ENCODE measurements around the gene SECISBP2L.
"Not testable (repeated sequence)": the region's sequence is repeated elsewhere in the genome, so short reads cannot be mapped to it uniquely, and the experiment has no call there.

The SECISBP2L gene

DNA sequence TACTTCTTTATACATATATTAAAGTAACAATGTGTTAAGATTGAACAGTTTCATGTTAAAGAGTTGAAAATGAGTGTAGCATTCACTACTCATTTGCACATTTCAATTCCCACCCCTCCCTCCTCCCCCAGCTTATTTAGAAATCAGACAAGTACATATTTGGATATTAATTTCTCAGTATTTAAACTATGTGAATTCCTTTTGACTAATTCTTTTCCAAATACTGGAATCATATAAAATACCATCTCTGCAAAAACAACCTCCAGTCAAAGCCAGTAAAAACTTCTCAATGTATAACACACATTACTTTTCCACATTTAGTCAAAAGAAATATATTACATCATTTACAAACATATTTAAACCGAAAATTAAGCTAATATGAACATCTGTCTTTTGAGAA is 57.1 kb downstream of the SECISBP2L start:
- H3K9me3 Mint-ChIP-seq: no peaks in the 10 kb centered on the region
- H3K36me3 Mint-ChIP-seq: peaks cover 28% of the 10 kb centered on the region
- H3K27ac Mint-ChIP-seq: no peak overlapping the region
- no peaks in the 10 kb centered on the region for H3K27me3 Mint-ChIP-seq
- H3K4me3 Mint-ChIP-seq: no peak overlapping the region
- peaks cover 11% of the 10 kb centered on the region for H3K4me1 Mint-ChIP-seq
- ATAC-seq: no peak

DNA sequence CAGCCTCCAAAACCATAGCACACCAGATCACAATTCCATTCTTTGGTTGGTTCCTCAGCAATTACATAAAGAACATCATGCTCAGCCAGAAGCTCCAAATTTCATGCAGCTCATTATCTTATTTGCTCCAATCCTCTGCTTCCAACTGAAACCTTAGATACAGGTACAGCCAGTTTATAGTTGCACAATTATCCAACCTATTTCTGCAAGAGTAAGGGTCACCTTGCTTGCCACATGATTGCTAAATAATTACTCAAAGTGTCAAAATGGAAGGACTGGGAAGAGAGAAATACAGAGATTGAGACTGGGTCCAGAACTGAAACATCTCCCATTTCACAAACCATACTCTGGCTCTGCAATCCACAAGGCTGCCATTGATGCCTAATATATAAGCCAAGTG is 59.1 kb downstream of the SECISBP2L start:
- no peak for ATAC-seq

DNA sequence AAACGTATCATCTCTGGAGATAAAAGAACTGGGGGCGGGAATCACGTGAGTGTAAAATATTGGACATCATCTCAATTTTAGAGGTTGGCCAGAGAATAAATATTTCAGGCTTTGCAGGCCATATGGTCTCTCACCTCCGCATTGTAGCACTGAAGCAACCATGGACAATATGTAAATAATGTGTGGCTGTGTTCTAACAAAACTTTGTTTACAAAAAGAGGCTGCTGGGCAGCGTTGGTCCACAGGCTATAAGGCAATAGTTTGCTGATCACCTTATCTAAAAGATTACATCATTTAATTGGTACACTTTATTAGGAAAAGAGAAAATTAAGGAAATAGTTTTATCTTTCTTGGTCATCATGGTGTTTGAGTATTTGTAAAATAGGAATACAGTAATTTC is 60.0 kb downstream of the SECISBP2L start:
- Mint-ChIP-seq H3K27me3 (no peaks in the 10 kb centered on the region), H3K27ac (no peak overlapping the region), H3K4me1 (no peaks in the 10 kb centered on the region), H3K36me3 (peaks cover 7% of the 10 kb centered on the region), H3K9me3 (no peaks in the 10 kb centered on the region), H3K4me3 (no peak overlapping the region)
- no peak for ATAC-seq

More for the DNA sequence above, 59.1 kb downstream of the SECISBP2L start:
- Mint-ChIP-seq H3K36me3 (peaks cover 11% of the 10 kb centered on the region), H3K4me1 (peaks cover under 1% of the 10 kb centered on the region), H3K9me3 (no peaks in the 10 kb centered on the region), H3K4me3 (no peak overlapping the region), H3K27me3 (no peaks in the 10 kb centered on the region), H3K27ac (no peak overlapping the region)

DNA sequence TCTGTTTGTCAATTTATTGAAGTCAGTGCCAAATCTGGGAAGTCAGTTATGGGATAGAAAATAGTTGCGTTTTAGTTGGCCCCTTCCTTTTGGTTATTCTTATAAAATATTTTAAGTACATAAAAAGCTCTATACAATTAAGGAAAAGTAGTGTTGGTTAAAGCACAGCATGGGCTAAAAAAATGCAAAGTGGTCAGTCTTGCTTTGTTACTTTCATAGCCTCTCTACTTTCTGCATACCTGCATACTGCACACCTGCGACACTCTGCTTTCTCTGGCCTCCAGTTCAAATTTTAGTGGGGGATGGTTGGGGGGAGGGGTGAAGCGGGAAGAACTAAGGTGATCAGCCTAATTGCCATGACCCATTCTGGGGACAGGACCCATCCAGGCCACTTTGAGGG is 60.7 kb downstream of the SECISBP2L start:
- no peak overlapping the region for H3K27ac Mint-ChIP-seq
- H3K4me3 Mint-ChIP-seq: no peak overlapping the region
- H3K4me1 Mint-ChIP-seq: no peaks in the 10 kb centered on the region
- H3K36me3 Mint-ChIP-seq: peaks cover 4% of the 10 kb centered on the region
- no peaks in the 10 kb centered on the region for H3K9me3 Mint-ChIP-seq
- no peak for ATAC-seq
- H3K27me3 Mint-ChIP-seq: no peaks in the 10 kb centered on the region

DNA sequence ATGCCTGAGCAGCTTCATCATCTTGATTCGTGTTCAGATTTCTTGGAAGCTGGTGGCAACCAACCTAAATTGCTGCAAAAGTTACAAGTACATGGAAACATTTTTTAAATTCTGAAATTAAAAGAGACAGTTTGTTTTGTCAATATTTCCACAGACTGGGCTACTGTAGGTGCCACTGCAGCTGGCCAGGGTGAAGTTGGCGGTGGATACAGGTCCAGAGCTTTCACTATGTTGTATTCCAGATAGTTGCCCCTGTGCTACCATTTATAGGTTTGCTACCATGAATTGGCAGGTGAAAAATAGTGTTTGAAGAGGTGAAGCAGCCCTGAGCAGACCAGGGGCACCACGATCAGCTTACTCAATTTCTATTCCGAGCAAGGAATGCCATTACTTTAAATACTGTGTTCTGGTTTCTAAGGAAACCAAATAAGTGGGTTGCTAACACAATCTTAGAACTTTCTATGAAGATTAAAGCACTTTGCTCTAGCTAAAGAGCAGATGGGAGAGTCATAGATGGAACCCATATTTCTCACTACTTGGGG is 61.4 kb downstream of the SECISBP2L start:
- H3K36me3 Mint-ChIP-seq: no peaks in the 10 kb centered on the region
- H3K9me3 Mint-ChIP-seq: no peaks in the 10 kb centered on the region
- H3K4me3 Mint-ChIP-seq: no peak overlapping the region
- peaks cover 6% of the 10 kb centered on the region for H3K27me3 Mint-ChIP-seq
- H3K27ac Mint-ChIP-seq: no peak overlapping the region
- H3K4me1 Mint-ChIP-seq: no peaks in the 10 kb centered on the region
- no peak for ATAC-seq

DNA sequence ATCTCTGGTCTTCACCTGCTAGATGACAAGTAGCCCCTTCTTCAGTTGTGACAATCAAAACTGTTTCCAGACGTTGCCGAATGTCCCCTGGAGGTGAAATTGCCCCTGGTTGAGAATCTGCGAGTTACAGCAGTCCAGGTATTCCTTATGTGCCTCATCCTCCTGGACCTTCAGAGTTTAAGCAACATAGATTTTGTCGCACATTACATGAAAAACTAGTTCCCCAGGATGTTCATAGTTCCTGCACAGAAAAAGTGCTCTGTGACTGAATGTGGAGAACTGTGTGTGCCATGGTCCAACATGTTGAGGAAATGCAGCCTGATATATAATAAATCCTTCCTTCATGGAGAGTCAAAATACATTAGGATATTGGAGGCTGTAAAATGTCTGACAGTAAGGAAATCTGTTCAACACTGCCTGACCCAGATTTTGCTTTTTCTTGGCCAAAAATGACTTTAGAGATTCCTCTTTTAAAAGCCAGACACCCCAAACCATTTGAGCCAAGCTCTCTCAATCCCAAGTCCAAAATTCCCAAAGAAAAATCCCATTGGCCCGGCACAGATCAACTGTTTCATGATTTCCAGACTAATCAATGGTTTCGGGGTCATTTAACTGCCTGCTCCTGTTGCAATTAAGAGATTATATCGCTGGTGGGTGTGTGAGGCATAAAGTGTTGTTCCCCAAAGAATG is 62.1 kb downstream of the SECISBP2L start:
- no peak overlapping the region for H3K4me3 Mint-ChIP-seq

DNA sequence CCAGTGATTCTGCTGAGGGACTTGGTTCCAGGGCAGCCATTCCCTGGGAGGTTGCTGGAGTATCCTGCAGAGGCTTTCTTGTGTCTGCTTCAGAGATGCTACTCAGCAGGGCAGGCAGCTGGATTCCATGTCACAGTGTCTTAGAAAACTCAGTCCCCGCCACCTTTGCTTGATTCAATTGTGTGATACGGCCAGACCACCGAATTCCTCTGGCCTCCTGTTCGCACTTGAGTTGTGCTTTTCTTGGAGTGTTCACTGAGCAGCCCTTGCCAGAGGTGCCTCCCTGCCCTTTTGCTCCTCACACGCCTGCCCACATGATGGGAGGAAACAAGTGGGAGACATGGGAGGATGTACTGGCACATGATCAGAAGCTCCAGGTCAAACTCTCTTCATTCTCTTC is 62.9 kb downstream of the SECISBP2L start:
- H3K9me3 Mint-ChIP-seq: no peaks in the 10 kb centered on the region
- H3K4me3 Mint-ChIP-seq: no peak overlapping the region
- H3K27ac Mint-ChIP-seq: no peak overlapping the region
- peaks cover 9% of the 10 kb centered on the region for H3K27me3 Mint-ChIP-seq
- ATAC-seq: no peak
- no peaks in the 10 kb centered on the region for H3K4me1 Mint-ChIP-seq
- H3K36me3 Mint-ChIP-seq: no peaks in the 10 kb centered on the region

More for the DNA sequence above, 62.1 kb downstream of the SECISBP2L start:
- ATAC-seq: no peak
- H3K4me1 Mint-ChIP-seq: no peaks in the 10 kb centered on the region
- H3K27me3 Mint-ChIP-seq: peaks cover 9% of the 10 kb centered on the region
- H3K36me3 Mint-ChIP-seq: no peaks in the 10 kb centered on the region
- H3K27ac Mint-ChIP-seq: no peak overlapping the region
- H3K9me3 Mint-ChIP-seq: no peaks in the 10 kb centered on the region

DNA sequence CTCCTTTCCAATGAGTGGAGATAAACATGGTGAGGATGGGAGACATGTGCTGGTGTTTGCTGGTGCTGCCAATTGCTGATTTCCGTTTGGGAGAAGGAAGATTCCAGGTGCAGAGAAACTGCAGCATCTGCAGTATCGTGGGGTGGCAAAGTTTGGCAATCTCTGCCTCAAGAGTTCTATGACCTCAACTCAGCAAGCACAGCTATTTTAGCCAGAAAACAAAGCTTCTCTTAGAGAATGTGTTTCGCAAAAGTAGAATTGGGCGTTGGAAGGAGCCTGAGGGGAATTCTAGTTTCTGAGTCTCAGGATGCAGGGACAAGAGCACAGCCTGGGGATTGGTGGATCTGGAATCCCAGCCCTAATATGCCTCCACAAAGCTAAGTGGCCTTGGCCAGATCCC is 64.3 kb downstream of the SECISBP2L start:
- H3K27me3 Mint-ChIP-seq: peaks cover 9% of the 10 kb centered on the region
- no peak overlapping the region for H3K4me3 Mint-ChIP-seq
- no peak overlapping the region for H3K27ac Mint-ChIP-seq
- no peaks in the 10 kb centered on the region for H3K9me3 Mint-ChIP-seq
- no peaks in the 10 kb centered on the region for H3K4me1 Mint-ChIP-seq
- no peaks in the 10 kb centered on the region for H3K36me3 Mint-ChIP-seq
- no peak for ATAC-seq

DNA sequence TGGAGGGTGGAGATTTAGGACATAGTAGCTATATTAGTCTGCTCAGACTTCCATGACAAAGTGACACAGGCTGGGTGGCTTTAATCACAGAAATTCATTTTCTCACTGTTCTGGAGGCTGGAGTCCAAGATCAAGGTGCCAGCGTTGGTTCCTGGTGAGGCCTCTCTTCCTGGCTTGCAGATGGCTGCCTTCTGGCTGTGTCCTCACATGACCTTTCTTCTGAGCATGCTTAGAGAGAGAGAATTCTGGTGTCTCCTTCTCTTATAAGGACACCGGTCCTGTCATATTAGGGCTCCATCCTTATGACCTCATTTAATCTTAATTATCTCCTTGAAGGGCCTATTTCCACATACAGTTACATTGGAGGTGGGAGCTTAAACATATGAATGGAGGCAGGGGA is 67.6 kb downstream of the SECISBP2L start:
- Mint-ChIP-seq H3K4me3 (no peak overlapping the region), H3K27me3 (peaks cover 35% of the 10 kb centered on the region), H3K4me1 (no peaks in the 10 kb centered on the region), H3K9me3 (no peaks in the 10 kb centered on the region), H3K36me3 (no peaks in the 10 kb centered on the region), H3K27ac (no peak overlapping the region)
- ATAC-seq: no peak

DNA sequence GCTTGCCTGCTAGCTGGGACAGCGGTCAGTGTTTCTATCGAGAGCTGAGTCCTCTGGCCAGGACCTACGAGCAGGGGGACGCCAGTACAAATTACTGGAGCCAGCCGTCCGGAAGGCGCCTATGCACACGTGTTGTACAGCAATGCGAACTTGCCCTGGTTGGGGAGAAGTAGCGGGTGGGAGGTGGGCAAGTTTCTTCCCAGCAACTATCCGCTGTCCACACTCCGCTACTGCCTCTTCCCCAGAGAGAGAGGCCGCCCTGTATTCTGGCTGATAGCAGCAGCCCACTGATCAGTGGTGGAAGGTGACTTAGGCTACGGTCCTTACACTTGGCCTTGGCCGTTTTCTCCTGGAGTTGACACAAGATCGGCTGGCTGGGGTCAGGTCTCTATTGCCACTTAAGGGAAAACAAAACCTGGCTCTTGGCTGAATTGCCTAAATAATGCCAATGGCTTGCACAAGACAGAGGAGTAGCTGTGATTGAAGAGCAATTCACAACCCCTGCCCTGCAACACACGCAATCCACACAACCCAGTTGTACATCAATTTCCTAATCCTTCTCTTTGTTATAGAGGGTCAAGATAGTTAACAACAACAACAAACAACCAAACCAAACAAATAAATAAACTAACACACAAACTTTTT is 69.7 kb downstream of the SECISBP2L start:
- H3K27ac Mint-ChIP-seq: no peak overlapping the region
- H3K4me1 Mint-ChIP-seq: no peaks in the 10 kb centered on the region
- no peak overlapping the region for H3K4me3 Mint-ChIP-seq
- no peak for ATAC-seq
- H3K27me3 Mint-ChIP-seq: peaks cover 49% of the 10 kb centered on the region
- H3K9me3 Mint-ChIP-seq: no peaks in the 10 kb centered on the region
- no peaks in the 10 kb centered on the region for H3K36me3 Mint-ChIP-seq

DNA sequence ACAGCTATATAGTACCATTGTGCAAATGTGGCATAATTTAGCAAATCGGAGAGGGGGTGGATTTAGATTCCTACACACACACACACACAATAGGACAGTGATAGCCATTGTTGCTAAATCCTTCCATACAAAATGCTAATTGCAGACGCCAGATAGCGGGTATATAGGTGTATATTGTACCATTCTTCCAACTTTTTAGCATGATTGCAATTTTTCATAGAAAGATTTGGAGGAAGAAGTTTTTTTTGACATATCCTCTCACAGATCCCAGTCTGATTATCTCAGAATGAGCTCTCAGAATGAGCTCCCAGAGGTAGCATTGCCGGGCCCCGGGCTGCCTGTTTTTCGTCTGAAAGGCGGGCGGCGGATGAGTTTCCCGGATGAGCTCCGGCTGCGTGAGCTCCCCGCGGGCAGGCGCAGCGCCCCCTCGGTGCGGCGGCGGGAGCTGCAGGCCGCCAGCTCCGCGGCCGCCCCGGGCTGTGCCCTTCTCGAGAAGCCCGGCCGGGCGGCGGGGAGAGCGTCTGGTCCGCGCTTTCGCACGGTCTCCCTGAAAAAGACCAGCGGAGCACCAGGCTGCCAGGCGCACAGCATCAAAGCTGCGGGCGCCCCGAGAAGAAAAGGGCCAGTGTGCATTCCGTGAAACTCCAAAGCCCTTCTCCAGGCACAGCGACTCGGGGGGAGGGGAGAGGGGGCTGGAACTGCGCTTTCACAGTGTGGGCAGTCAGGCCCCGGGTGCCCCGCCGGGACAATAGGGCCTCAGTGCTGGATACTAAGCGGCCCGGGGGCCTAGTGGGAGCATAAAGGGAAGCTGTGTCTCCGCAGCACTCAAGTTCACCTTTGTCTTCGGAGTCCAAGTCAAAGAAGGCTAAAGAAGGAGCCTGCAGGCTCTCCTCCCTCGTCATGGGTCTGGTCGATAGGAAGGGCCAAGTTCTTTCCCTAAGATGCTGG is 70.5 kb downstream of the SECISBP2L start:
- H3K4me3 Mint-ChIP-seq: peak overlapping the region; percentile 29
- peak; percentile 91 for ATAC-seq

DNA sequence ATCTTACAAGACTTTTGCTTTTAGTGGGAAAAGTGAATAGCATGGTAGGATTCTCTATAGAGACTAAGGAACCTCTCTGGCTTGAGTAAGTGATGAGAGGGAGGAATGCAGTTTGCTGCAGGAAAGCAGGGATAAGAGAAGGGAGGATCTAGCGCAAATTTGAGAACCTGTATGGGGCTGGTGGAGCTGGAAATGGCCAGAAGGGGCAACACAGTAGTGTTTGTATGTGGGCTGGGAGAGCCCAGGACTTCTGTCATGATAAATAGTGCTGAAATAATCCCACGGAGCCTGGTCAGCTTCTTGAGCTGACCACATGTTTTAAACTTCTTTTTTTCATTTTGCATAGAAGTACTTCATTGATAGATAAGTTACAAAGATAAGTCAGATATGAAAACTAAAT is 71.4 kb downstream of the SECISBP2L start:
- H3K9me3 Mint-ChIP-seq: no peaks in the 10 kb centered on the region
- H3K36me3 Mint-ChIP-seq: no peaks in the 10 kb centered on the region
- no peak overlapping the region for H3K4me3 Mint-ChIP-seq
- H3K27ac Mint-ChIP-seq: no peak overlapping the region
- ATAC-seq: no peak
- H3K4me1 Mint-ChIP-seq: no peaks in the 10 kb centered on the region
- peaks cover 47% of the 10 kb centered on the region for H3K27me3 Mint-ChIP-seq

More for the DNA sequence above, 70.5 kb downstream of the SECISBP2L start:
- Mint-ChIP-seq H3K4me1 (no peaks in the 10 kb centered on the region), H3K27me3 (peaks cover 53% of the 10 kb centered on the region), H3K9me3 (no peaks in the 10 kb centered on the region), H3K36me3 (no peaks in the 10 kb centered on the region), H3K27ac (no peak overlapping the region)

DNA sequence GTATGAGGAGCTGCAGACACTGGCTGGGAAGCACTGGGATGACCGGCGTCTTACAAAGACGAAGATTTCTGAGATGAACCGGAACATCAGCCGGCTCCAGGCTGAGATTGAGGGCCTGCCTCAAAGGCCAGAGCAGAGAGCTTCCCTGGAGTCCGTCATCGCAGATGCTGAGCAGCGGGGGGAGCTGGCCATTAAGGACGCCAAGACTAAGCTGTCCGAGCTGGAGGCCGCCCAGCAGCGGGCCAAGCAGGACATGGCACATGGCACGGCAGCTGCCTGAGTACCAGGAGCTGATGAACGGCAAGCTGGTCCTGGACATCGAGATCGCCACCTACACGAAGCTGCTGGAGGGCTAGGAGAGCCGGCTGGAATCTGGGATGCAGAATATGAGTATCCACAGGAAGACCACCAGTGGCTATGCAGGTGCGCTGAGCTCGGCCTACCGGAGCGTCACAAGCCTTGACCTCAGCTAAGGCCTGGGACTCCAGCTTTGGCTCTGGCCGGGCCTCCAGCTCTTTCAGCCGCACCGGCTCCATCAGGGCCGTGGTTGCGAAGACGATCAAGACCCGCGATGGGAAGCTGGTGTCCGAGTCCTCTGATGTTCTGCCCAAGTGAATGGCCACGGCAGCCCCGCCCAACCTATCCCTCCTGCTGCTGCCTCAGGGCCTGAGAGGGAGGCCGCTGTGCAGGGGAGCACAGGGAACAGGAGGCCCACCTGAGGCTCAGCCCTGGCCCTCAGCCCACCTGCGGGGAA is 73.3 kb downstream of the SECISBP2L start:
- Mint-ChIP-seq H3K9me3 (no peaks in the 10 kb centered on the region), H3K36me3 (no peaks in the 10 kb centered on the region), H3K27me3 (peaks cover 53% of the 10 kb centered on the region), H3K27ac (no peak overlapping the region), H3K4me3 (no peak overlapping the region), H3K4me1 (no peaks in the 10 kb centered on the region)
- ATAC-seq: no peak

DNA sequence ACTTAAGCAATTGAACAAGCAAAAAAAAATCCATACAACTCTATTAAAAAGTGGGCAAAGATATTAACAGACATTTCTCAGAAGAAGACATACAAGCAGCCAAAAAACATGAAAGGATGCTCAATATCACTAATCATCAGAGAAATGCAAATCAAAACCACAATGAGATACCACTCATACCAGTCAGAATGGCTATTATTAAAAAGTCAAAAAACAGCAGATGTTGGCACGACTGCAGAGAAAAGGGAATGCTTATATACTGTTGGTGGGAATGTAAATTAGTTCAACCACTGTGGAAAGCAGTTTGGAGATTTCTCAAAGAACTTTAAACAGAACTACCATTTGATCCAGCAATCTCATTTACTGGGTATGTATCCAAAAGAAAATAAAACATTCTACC is 75.3 kb downstream of the SECISBP2L start:
- H3K4me1 Mint-ChIP-seq, H3K27ac Mint-ChIP-seq, H3K36me3 Mint-ChIP-seq, H3K4me3 Mint-ChIP-seq, ATAC-seq, H3K9me3 Mint-ChIP-seq: not testable (repeated sequence)
- H3K27me3 Mint-ChIP-seq: peaks cover 43% of the 10 kb centered on the region

DNA sequence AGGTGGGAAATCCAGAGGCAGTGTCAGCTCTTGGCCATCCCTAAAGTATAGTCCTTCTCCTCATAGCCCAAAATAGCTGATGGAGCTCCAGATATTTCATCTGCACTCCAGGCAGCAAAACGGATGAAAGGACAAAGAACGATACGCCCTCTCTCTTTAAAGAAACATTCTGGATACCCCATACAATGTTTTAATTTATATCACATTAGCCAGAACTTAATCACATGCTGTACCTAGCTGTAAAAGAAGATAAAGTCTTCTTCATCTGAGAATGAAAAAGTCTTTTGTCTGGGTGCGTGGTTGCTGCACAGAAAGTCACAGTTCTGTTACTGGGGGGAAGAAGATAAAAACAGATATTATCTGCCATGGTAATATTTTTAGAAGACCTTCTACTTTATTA is 78.2 kb downstream of the SECISBP2L start:
- no peak for ATAC-seq
- H3K27ac Mint-ChIP-seq: no peak overlapping the region
- peaks cover 53% of the 10 kb centered on the region for H3K27me3 Mint-ChIP-seq
- H3K4me1 Mint-ChIP-seq: peaks cover 18% of the 10 kb centered on the region
- no peak overlapping the region for H3K4me3 Mint-ChIP-seq
- H3K36me3 Mint-ChIP-seq: no peaks in the 10 kb centered on the region
- H3K9me3 Mint-ChIP-seq: no peaks in the 10 kb centered on the region
